ENCODE data around the gene KIAA1671.

KIAA1671 gene

GRCh38 chr22:25112538-25113253, 160.2 kb downstream of the KIAA1671 start:
- Histone ChIP-seq H2AFZ (ENCODE audit: insufficient read depth, low read length, poor library complexity) (no peak overlapping the region), H3K14ac (ENCODE audit: low read length) (peak overlapping the region; percentile 68), H2BK5ac (ENCODE audit: low read depth, low read length, poor library complexity) (peak overlapping the region; percentile 46), H3K18ac (ENCODE audit: low read length) (peak overlapping the region; percentile 79), H3K9ac (ENCODE audit: low read length) (no peak overlapping the region), H3K27ac (ENCODE audit: low read depth, low read length) (peak overlapping the region; percentile 39), H4K8ac (ENCODE audit: low read depth, low read length) (peak overlapping the region; percentile 47), H3K27me3 (ENCODE audit: insufficient read depth, low read length) (no peaks in the 10 kb centered on the region), H3K23ac (ENCODE audit: low read length) (no peak overlapping the region), H2BK12ac (ENCODE audit: low read length) (peak overlapping the region; percentile 85), H3K36me3 (ENCODE audit: control insufficient read depth in 1 of 2, insufficient read depth in 2 of 2, low read length in 2 of 2) (peaks cover 0 to 2% of the 10 kb centered on the region in 2 experiments), H2BK120ac (ENCODE audit: insufficient read depth, low read length, poor library complexity) (peak overlapping the region; percentile 50), H3K4me3 (ENCODE audit: low read depth, low read length) (peak overlapping the region; percentile 8), H3K4me2 (ENCODE audit: low read length) (peak overlapping the region; percentile 99), H2AK5ac (ENCODE audit: low read length) (peak overlapping the region; percentile 64), H3K79me2 (ENCODE audit: control insufficient read depth, insufficient read depth, low read length, poor library complexity) (peaks cover 2% of the 10 kb centered on the region), H4K12ac (ENCODE audit: low read depth, low read length) (peak overlapping the region; percentile 14), H3K9me3 (ENCODE audit: insufficient read depth, low read depth, low read length) (no peaks in the 10 kb centered on the region), H3K4ac (ENCODE audit: low read depth, low read length) (peak overlapping the region; percentile 35), H3K4me1 (ENCODE audit: control insufficient read depth in 1 of 2, insufficient read depth in 2 of 2, low read length in 2 of 2) (peaks cover 29 to 37% of the 10 kb centered on the region in 2 experiments), H3K79me1 (ENCODE audit: low read length) (peaks cover 26% of the 10 kb centered on the region), H4K91ac (ENCODE audit: low read depth, low read length) (peak overlapping the region; percentile 85)
- DNase-seq, result no peak
- no CpG with 5 or more reads among the region's 20 CpGs for WGBS (ENCODE audit: extremely low coverage, insufficient coverage, insufficient read length)

- no peaks in the 10 kb centered on the region for H3K27me3 ChIP-seq (ENCODE audit: insufficient read depth, low read length)
- H3K4me3 ChIP-seq (ENCODE audit: low read depth, low read length), result no peak overlapping the region
- DNase-seq, result no peak
- peak overlapping the region; percentile 99 for H3K4me2 ChIP-seq (ENCODE audit: low read length)
- peak overlapping the region; percentile 64 for H2AK5ac ChIP-seq (ENCODE audit: low read length)
- peaks cover 0 to 2% of the 10 kb centered on the region in 2 experiments for H3K36me3 ChIP-seq (ENCODE audit: control insufficient read depth in 1 of 2, insufficient read depth in 2 of 2, low read length in 2 of 2)
- WGBS (ENCODE audit: extremely low coverage, insufficient coverage, insufficient read length), result no CpG with 5 or more reads among the region's 7 CpGs
- H4K8ac ChIP-seq (ENCODE audit: low read depth, low read length), result no peak overlapping the region
- peak overlapping the region; percentile 50 for H2BK120ac ChIP-seq (ENCODE audit: insufficient read depth, low read length, poor library complexity)
- H3K9me3 ChIP-seq (ENCODE audit: insufficient read depth, low read depth, low read length), result no peaks in the 10 kb centered on the region
- peaks cover 29 to 37% of the 10 kb centered on the region in 2 experiments for H3K4me1 ChIP-seq (ENCODE audit: control insufficient read depth in 1 of 2, insufficient read depth in 2 of 2, low read length in 2 of 2)
- no peak overlapping the region for H3K14ac ChIP-seq (ENCODE audit: low read length)
- H3K23ac ChIP-seq (ENCODE audit: low read length), result no peak overlapping the region
- H2BK5ac ChIP-seq (ENCODE audit: low read depth, low read length, poor library complexity), result no peak overlapping the region
- no peak overlapping the region for H3K9ac ChIP-seq (ENCODE audit: low read length)
- peak overlapping the region; percentile 85 for H2BK12ac ChIP-seq (ENCODE audit: low read length)
- H4K12ac ChIP-seq (ENCODE audit: low read depth, low read length), result no peak overlapping the region
- peak overlapping the region; percentile 85 for H4K91ac ChIP-seq (ENCODE audit: low read depth, low read length)
- H3K79me2 ChIP-seq (ENCODE audit: control insufficient read depth, insufficient read depth, low read length, poor library complexity), result peaks cover 2% of the 10 kb centered on the region
- no peak overlapping the region for H2AFZ ChIP-seq (ENCODE audit: insufficient read depth, low read length, poor library complexity)
- H3K4ac ChIP-seq (ENCODE audit: low read depth, low read length), result no peak overlapping the region
- H3K18ac ChIP-seq (ENCODE audit: low read length), result peak overlapping the region; percentile 79
- peaks cover 26% of the 10 kb centered on the region for H3K79me1 ChIP-seq (ENCODE audit: low read length)
- no peak overlapping the region for H3K27ac ChIP-seq (ENCODE audit: low read depth, low read length)
Measured at GRCh38 chr22:25113316-25113721, 160.8 kb downstream of the KIAA1671 start.

- Histone ChIP-seq H2BK5ac (ENCODE audit: low read depth, low read length, poor library complexity) (peak overlapping the region; percentile 14), H4K8ac (ENCODE audit: low read depth, low read length) (peak overlapping the region; percentile 11), H3K79me1 (ENCODE audit: low read length) (peaks cover 26% of the 10 kb centered on the region), H3K4me1 (ENCODE audit: control insufficient read depth in 1 of 2, insufficient read depth in 2 of 2, low read length in 2 of 2) (peaks cover 29 to 37% of the 10 kb centered on the region in 2 experiments), H2AFZ (ENCODE audit: insufficient read depth, low read length, poor library complexity) (peak overlapping the region; percentile 8), H3K23ac (ENCODE audit: low read length) (peak overlapping the region; percentile 58), H3K14ac (ENCODE audit: low read length) (no peak overlapping the region), H3K27me3 (ENCODE audit: insufficient read depth, low read length) (no peaks in the 10 kb centered on the region), H3K4me2 (ENCODE audit: low read length) (no peak overlapping the region), H3K9me3 (ENCODE audit: insufficient read depth, low read depth, low read length) (no peaks in the 10 kb centered on the region), H3K27ac (ENCODE audit: low read depth, low read length) (peak overlapping the region; percentile 14), H3K79me2 (ENCODE audit: control insufficient read depth, insufficient read depth, low read length, poor library complexity) (peaks cover 2% of the 10 kb centered on the region), H3K18ac (ENCODE audit: low read length) (peak overlapping the region; percentile 48), H3K36me3 (ENCODE audit: control insufficient read depth in 1 of 2, insufficient read depth in 2 of 2, low read length in 2 of 2) (peaks cover 5% of the 10 kb centered on the region in 2 experiments), H3K9ac (ENCODE audit: low read length) (peak overlapping the region; percentile 22), H2BK12ac (ENCODE audit: low read length) (peak overlapping the region; percentile 19), H3K4ac (ENCODE audit: low read depth, low read length) (peak overlapping the region; percentile 13), H4K12ac (ENCODE audit: low read depth, low read length) (no peak overlapping the region), H4K91ac (ENCODE audit: low read depth, low read length) (peak overlapping the region; percentile 58), H3K4me3 (ENCODE audit: low read depth, low read length) (no peak overlapping the region), H2AK5ac (ENCODE audit: low read length) (no peak overlapping the region), H2BK120ac (ENCODE audit: insufficient read depth, low read length, poor library complexity) (peak overlapping the region; percentile 26)
- WGBS (ENCODE audit: extremely low coverage, insufficient coverage, insufficient read length), result no CpG with 5 or more reads among the region's 17 CpGs
- DNase-seq, result no peak
Measured at GRCh38 chr22:25114369-25115362, 162.2 kb downstream of the KIAA1671 start.

GRCh38 chr22:25119609-25120008, 167.1 kb downstream of the KIAA1671 start:
- Histone ChIP-seq H3K4me1 (ENCODE audit: control insufficient read depth in 1 of 2, insufficient read depth in 2 of 2, low read length in 2 of 2) (peaks cover 12 to 13% of the 10 kb centered on the region in 2 experiments), H3K36me3 (ENCODE audit: control insufficient read depth in 1 of 2, insufficient read depth in 2 of 2, low read length in 2 of 2) (peaks cover 10 to 12% of the 10 kb centered on the region in 2 experiments), H3K27ac (ENCODE audit: low read depth, low read length) (no peak overlapping the region), H3K9ac (ENCODE audit: low read length) (no peak overlapping the region), H2BK12ac (ENCODE audit: low read length) (no peak overlapping the region), H3K4me2 (ENCODE audit: low read length) (no peak overlapping the region), H3K4ac (ENCODE audit: low read depth, low read length) (no peak overlapping the region), H2BK120ac (ENCODE audit: insufficient read depth, low read length, poor library complexity) (no peak overlapping the region), H3K27me3 (ENCODE audit: insufficient read depth, low read length) (no peaks in the 10 kb centered on the region), H3K79me1 (ENCODE audit: low read length) (peaks cover 9% of the 10 kb centered on the region), H4K91ac (ENCODE audit: low read depth, low read length) (no peak overlapping the region), H3K14ac (ENCODE audit: low read length) (peak overlapping the region; percentile 30), H2BK5ac (ENCODE audit: low read depth, low read length, poor library complexity) (no peak overlapping the region), H3K4me3 (ENCODE audit: low read depth, low read length) (no peak overlapping the region), H2AK5ac (ENCODE audit: low read length) (no peak overlapping the region), H4K8ac (ENCODE audit: low read depth, low read length) (no peak overlapping the region), H4K12ac (ENCODE audit: low read depth, low read length) (no peak overlapping the region), H3K79me2 (ENCODE audit: control insufficient read depth, insufficient read depth, low read length, poor library complexity) (no peaks in the 10 kb centered on the region), H3K9me3 (ENCODE audit: insufficient read depth, low read depth, low read length) (no peaks in the 10 kb centered on the region), H3K23ac (ENCODE audit: low read length) (no peak overlapping the region), H2AFZ (ENCODE audit: insufficient read depth, low read length, poor library complexity) (no peak overlapping the region), H3K18ac (ENCODE audit: low read length) (peak overlapping the region; percentile 39)
- WGBS (ENCODE audit: extremely low coverage, insufficient coverage, insufficient read length), result no CpG with 5 or more reads among the region's 2 CpGs
- no peak for DNase-seq
